ENCODE results near the gene ST6GALNAC1. TPM values are rescaled to one million over a fixed set of nuclear protein-coding genes. Genes with fewer than 3 reads are reported as not detected.

Gene ST6GALNAC1
- total and polyA plus RNA-seq, 2 experiments from 2014 or later = not detected

GRCh38 chr17:76654408-76654807 is 10.9 kb upstream of the ST6GALNAC1 start:
- H4K20me1 ChIP-seq (ENCODE audit: insufficient read depth) = no peaks in the 10 kb centered on the region
- H3K4me2 ChIP-seq (ENCODE audit: unreplicated experiment) = no peak overlapping the region
- no peaks in the 10 kb centered on the region for H3F3A ChIP-seq (ENCODE audit: insufficient read depth)
- no peak overlapping the region for H3K4me3 ChIP-seq
- H3K79me2 ChIP-seq (ENCODE audit: insufficient read depth) = no peaks in the 10 kb centered on the region
- in situ Hi-C loops (cut with MboI) = no loop called here
- H3K9me2 ChIP-seq (ENCODE audit: insufficient read depth) = no peaks in the 10 kb centered on the region
- DNase-seq = no peak
- no peak overlapping the region for H3K9ac ChIP-seq
- no peaks in the 10 kb centered on the region for H3K9me3 ChIP-seq (ENCODE audit: low read depth)
- WGBS, 2 experiments (ENCODE audit: low coverage in 1 of 2, low lambda C conversion rate in 2 of 2, missing lambda C conversion rate in 2 of 2) = 79 to 83% methylated on average over 1 of the region's 1 CpG
- TF ChIP-seq EZH2 (IDR thresholded peaks at IDR 0.05; ENCODE audit: insufficient read depth, poor library complexity, severe bottlenecking) (no peak), EZH2phosphoT487 (IDR thresholded peaks at IDR 0.05; ENCODE audit: insufficient read depth, low read depth) (no peak)
- no peaks in the 10 kb centered on the region for H3K36me3 ChIP-seq (ENCODE audit: low read depth)
- H3K27me3 ChIP-seq (replicated peaks; ENCODE audit: insufficient read depth) = no peaks in the 10 kb centered on the region; the same call in 1 of the 2 replicates
- H2AFZ ChIP-seq = no peak overlapping the region
- H3K27ac ChIP-seq = no peak overlapping the region
- H3K4me1 ChIP-seq (ENCODE audit: insufficient read depth) = no peaks in the 10 kb centered on the region

- in situ Hi-C loops (cut with MboI) = no loop called here
- H3K27ac ChIP-seq = no peak overlapping the region
Measured at GRCh38 chr17:76650504-76650903, 6.9 kb upstream of the ST6GALNAC1 start.

GRCh38 chr17:76646712-76647111 is 3.2 kb upstream of the ST6GALNAC1 start:
- H3K79me2 ChIP-seq (ENCODE audit: insufficient read depth) = no peaks in the 10 kb centered on the region
- in situ Hi-C loops (cut with MboI) = no loop called here
- no peaks in the 10 kb centered on the region for H3F3A ChIP-seq (ENCODE audit: insufficient read depth)
- no peak overlapping the region for H3K9ac ChIP-seq
- 22 to 32% methylated on average over 1 of the region's 1 CpG for WGBS, 2 experiments (ENCODE audit: low coverage in 1 of 2, low lambda C conversion rate in 2 of 2, missing lambda C conversion rate in 2 of 2)
- no peak for DNase-seq
- TF ChIP-seq EZH2 (IDR thresholded peaks at IDR 0.05; ENCODE audit: insufficient read depth, poor library complexity, severe bottlenecking) = no peak
- no peak for TF ChIP-seq EZH2phosphoT487 (IDR thresholded peaks at IDR 0.05; ENCODE audit: insufficient read depth, low read depth)
- H3K36me3 ChIP-seq (ENCODE audit: low read depth) = no peaks in the 10 kb centered on the region
- H3K27ac ChIP-seq = no peak overlapping the region
- H4K20me1 ChIP-seq (ENCODE audit: insufficient read depth) = no peaks in the 10 kb centered on the region
- no peaks in the 10 kb centered on the region for H3K9me2 ChIP-seq (ENCODE audit: insufficient read depth)
- no peaks in the 10 kb centered on the region for H3K4me1 ChIP-seq (ENCODE audit: insufficient read depth)
- H2AFZ ChIP-seq = no peak overlapping the region
- no peak overlapping the region for H3K4me3 ChIP-seq
- peaks cover 39% of the 10 kb centered on the region; the same call in 1 of the 2 replicates for H3K27me3 ChIP-seq (replicated peaks; ENCODE audit: insufficient read depth)
- no peaks in the 10 kb centered on the region for H3K9me3 ChIP-seq (ENCODE audit: low read depth)
- no peak overlapping the region for H3K4me2 ChIP-seq (ENCODE audit: unreplicated experiment)

More at GRCh38 chr17:76650504-76650903, 6.9 kb upstream of the ST6GALNAC1 start:
- Histone ChIP-seq H3K4me3 (no peak overlapping the region), H3K9ac (no peak overlapping the region), H3K79me2 (ENCODE audit: insufficient read depth) (no peaks in the 10 kb centered on the region), H3K9me2 (ENCODE audit: insufficient read depth) (no peaks in the 10 kb centered on the region), H3K36me3 (ENCODE audit: low read depth) (no peaks in the 10 kb centered on the region), H2AFZ (no peak overlapping the region), H3K27me3 (replicated peaks; ENCODE audit: insufficient read depth) (peaks cover 17% of the 10 kb centered on the region; the same call in 1 of the 2 replicates), H3K4me2 (ENCODE audit: unreplicated experiment) (no peak overlapping the region), H3K4me1 (ENCODE audit: insufficient read depth) (no peaks in the 10 kb centered on the region), H3F3A (ENCODE audit: insufficient read depth) (no peaks in the 10 kb centered on the region), H4K20me1 (ENCODE audit: insufficient read depth) (no peaks in the 10 kb centered on the region), H3K9me3 (ENCODE audit: low read depth) (no peaks in the 10 kb centered on the region)
- 67 to 73% methylated on average over 5 of the region's 5 CpGs for WGBS, 2 experiments (ENCODE audit: low coverage in 1 of 2, low lambda C conversion rate in 2 of 2, missing lambda C conversion rate in 2 of 2)
- DNase-seq = no peak
- TF ChIP-seq EZH2 (IDR thresholded peaks at IDR 0.05; ENCODE audit: insufficient read depth, poor library complexity, severe bottlenecking) = no peak
- TF ChIP-seq EZH2phosphoT487 (IDR thresholded peaks at IDR 0.05; ENCODE audit: insufficient read depth, low read depth) = no peak

GRCh38 chr17:76645481-76645880 is 1.9 kb upstream of the ST6GALNAC1 start:
- TF ChIP-seq EZH2 (IDR thresholded peaks at IDR 0.05; ENCODE audit: insufficient read depth, poor library complexity, severe bottlenecking) = no peak
- TF ChIP-seq EZH2phosphoT487 (IDR thresholded peaks at IDR 0.05; ENCODE audit: insufficient read depth, low read depth) = no peak
- in situ Hi-C loops (cut with MboI) = no loop called here
- no peaks in the 10 kb centered on the region for H3F3A ChIP-seq (ENCODE audit: insufficient read depth)
- H3K4me1 ChIP-seq (ENCODE audit: insufficient read depth) = no peaks in the 10 kb centered on the region
- no peak overlapping the region for H2AFZ ChIP-seq
- no peaks in the 10 kb centered on the region for H4K20me1 ChIP-seq (ENCODE audit: insufficient read depth)
- no peaks in the 10 kb centered on the region for H3K9me3 ChIP-seq (ENCODE audit: low read depth)
- no peak overlapping the region for H3K4me2 ChIP-seq (ENCODE audit: unreplicated experiment)
- no peaks in the 10 kb centered on the region for H3K36me3 ChIP-seq (ENCODE audit: low read depth)
- no peak overlapping the region for H3K4me3 ChIP-seq
- H3K9ac ChIP-seq = no peak overlapping the region
- H3K27me3 ChIP-seq (replicated peaks; ENCODE audit: insufficient read depth) = peaks cover 39% of the 10 kb centered on the region; the same call in 1 of the 2 replicates
- no peak for DNase-seq
- 57 to 67% methylated on average over 5 of the region's 5 CpGs for WGBS, 2 experiments (ENCODE audit: low coverage in 1 of 2, low lambda C conversion rate in 2 of 2, missing lambda C conversion rate in 2 of 2)
- H3K9me2 ChIP-seq (ENCODE audit: insufficient read depth) = no peaks in the 10 kb centered on the region
- no peaks in the 10 kb centered on the region for H3K79me2 ChIP-seq (ENCODE audit: insufficient read depth)
- H3K27ac ChIP-seq = no peak overlapping the region

GRCh38 chr17:76644995-76645394 is 1.4 kb upstream of the ST6GALNAC1 start:
- H3K27me3 ChIP-seq (replicated peaks; ENCODE audit: insufficient read depth) = peaks cover 39% of the 10 kb centered on the region; the same call in 1 of the 2 replicates
- H3K9ac ChIP-seq = no peak overlapping the region
- in situ Hi-C loops (cut with MboI) = no loop called here
- no peak overlapping the region for H3K4me3 ChIP-seq
- H3K36me3 ChIP-seq (ENCODE audit: low read depth) = no peaks in the 10 kb centered on the region
- H3K27ac ChIP-seq = no peak overlapping the region
- H3K9me2 ChIP-seq (ENCODE audit: insufficient read depth) = no peaks in the 10 kb centered on the region
- no peak for DNase-seq
- H4K20me1 ChIP-seq (ENCODE audit: insufficient read depth) = no peaks in the 10 kb centered on the region
- no peaks in the 10 kb centered on the region for H3F3A ChIP-seq (ENCODE audit: insufficient read depth)
- no peak for TF ChIP-seq EZH2 (IDR thresholded peaks at IDR 0.05; ENCODE audit: insufficient read depth, poor library complexity, severe bottlenecking)
- TF ChIP-seq EZH2phosphoT487 (IDR thresholded peaks at IDR 0.05; ENCODE audit: insufficient read depth, low read depth) = no peak
- H3K79me2 ChIP-seq (ENCODE audit: insufficient read depth) = no peaks in the 10 kb centered on the region
- H3K9me3 ChIP-seq (ENCODE audit: low read depth) = no peaks in the 10 kb centered on the region
- H3K4me1 ChIP-seq (ENCODE audit: insufficient read depth) = no peaks in the 10 kb centered on the region
- 59 to 63% methylated on average over 8 of the region's 8 CpGs for WGBS, 2 experiments (ENCODE audit: low coverage in 1 of 2, low lambda C conversion rate in 2 of 2, missing lambda C conversion rate in 2 of 2)
- H3K4me2 ChIP-seq (ENCODE audit: unreplicated experiment) = no peak overlapping the region
- H2AFZ ChIP-seq = no peak overlapping the region
